HG03460 (cell line): ENCODE results near the gene CMC1.

Experiments
- ATAC-seq: cut with Tn5 transposase; IDR thresholded peaks from one replicate; pipeline ENCODE4 v1.9.1; 2021; ENCODE audit not compliant: unreplicated experiment

CMC1 gene

GRCh38 chr3:28295898-28296490 is 54.6 kb downstream of the CMC1 start:
- ATAC-seq, result no peak

- no peak for ATAC-seq
These were observed 58.3 kb downstream of the CMC1 start for GRCh38 chr3:28299705-28300104.

GRCh38 chr3:28300345-28300962 is 59.0 kb downstream of the CMC1 start:
- no peak for ATAC-seq

- ATAC-seq, result no peak
These were observed 60.3 kb downstream of the CMC1 start for GRCh38 chr3:28301688-28302087.

- no peak for ATAC-seq
These were observed 66.8 kb downstream of the CMC1 start for GRCh38 chr3:28308196-28308595.

- ATAC-seq, result no peak
These were observed 74.3 kb downstream of the CMC1 start for GRCh38 chr3:28315711-28316110.

GRCh38 chr3:28316226-28316625 is 74.8 kb downstream of the CMC1 start:
- no peak for ATAC-seq

- ATAC-seq, result peak; percentile 82
These were observed 76.1 kb downstream of the CMC1 start for GRCh38 chr3:28317438-28318022.

- no peak for ATAC-seq
These were observed 79.6 kb downstream of the CMC1 start for GRCh38 chr3:28320981-28321380.

GRCh38 chr3:28322464-28322863 is 81.0 kb downstream of the CMC1 start:
- no peak for ATAC-seq

- peak; percentile 79 for ATAC-seq
These were observed 85.1 kb downstream of the CMC1 start for GRCh38 chr3:28326458-28326926.

- no peak for ATAC-seq
These were observed 87.1 kb downstream of the CMC1 start for GRCh38 chr3:28328188-28329151.

- no peak for ATAC-seq
These were observed 93.1 kb downstream of the CMC1 start for GRCh38 chr3:28334552-28334951.

GRCh38 chr3:28335246-28335645 is 93.8 kb downstream of the CMC1 start:
- ATAC-seq, result no peak

- no peak for ATAC-seq
These were observed 95.8 kb downstream of the CMC1 start for GRCh38 chr3:28337230-28337629.

GRCh38 chr3:28343144-28343543 is 101.7 kb downstream of the CMC1 start:
- ATAC-seq, result no peak

GRCh38 chr3:28345690-28346089 is 104.3 kb downstream of the CMC1 start:
- no peak for ATAC-seq

GRCh38 chr3:28347374-28348264 is 106.2 kb downstream of the CMC1 start:
- ATAC-seq, result no peak

- ATAC-seq, result no peak
These were observed 106.8 kb downstream of the CMC1 start for GRCh38 chr3:28348265-28348628.
